Natural killer cell (primary cell): ENCODE data around the gene LCLAT1. TPM values are rescaled to one million over a fixed set of nuclear protein-coding genes. Genes with fewer than 3 reads are reported as not detected.

Experiments
- ATAC-seq, 3 donors: fragments of 150-1000 bp in 2 of 3; fragments of 200-7000 bp in 1 of 3; cut with Tn5 transposase; 1 replicate in 1 of 3; 2 replicates in 2 of 3; pipeline ENCODE4 v1.10.0; 2021; ENCODE audit warnings: mild to moderate bottlenecking in 2 of 3, moderate library complexity in 2 of 3
- DNase-seq, 2 donors: peaks; one replicate each; pipeline versions ENCODE4 v3.0.0 to v3.0.0-alpha.2; 2013 to 2021; ENCODE audit warnings: mixed read lengths in 1 of 2
- H3K27ac ChIP-seq: one replicate; pipeline ENCODE4 v1.5.1; 2013; ENCODE audit warnings: mild to moderate bottlenecking, low read length
- H3K27me3 ChIP-seq: one replicate; pipeline ENCODE4 v1.6.1; 2013; ENCODE audit warnings: low read length; ENCODE audit not compliant: control insufficient read depth, insufficient read depth
- H3K36me3 ChIP-seq: one replicate; pipeline ENCODE4 v1.6.1; 2013; ENCODE audit warnings: low read length; ENCODE audit not compliant: control insufficient read depth, insufficient read depth
- H3K4me1 ChIP-seq: one replicate; pipeline ENCODE4 v1.6.1; 2013; ENCODE audit warnings: low read length; ENCODE audit not compliant: control insufficient read depth, insufficient read depth
- H3K4me3 ChIP-seq: one replicate; pipeline ENCODE4 v1.5.1; 2013; ENCODE audit warnings: low read length
- H3K9me3 ChIP-seq: one replicate; pipeline ENCODE4 v1.6.1; 2013; ENCODE audit warnings: low read length; ENCODE audit not compliant: control insufficient read depth, insufficient read depth
- H3K27ac Mint-ChIP-seq, 2 donors: one replicate each; pipeline ENCODE4 v1.8.0; 2022; ENCODE audit warnings: mild to moderate bottlenecking in 2 of 2, mixed read lengths in 2 of 2, moderate library complexity in 1 of 2
- H3K27me3 Mint-ChIP-seq, 2 donors: one replicate each; pipeline ENCODE4 v1.8.0; 2022; ENCODE audit warnings: low read depth in 2 of 2, mixed read lengths in 2 of 2
- H3K36me3 Mint-ChIP-seq: one replicate; pipeline ENCODE4 v1.8.0; 2022; ENCODE audit warnings: mixed read lengths
- H3K4me1 Mint-ChIP-seq, 2 donors: one replicate each; pipeline ENCODE4 v1.8.0; 2022; ENCODE audit warnings: mixed read lengths in 2 of 2
- H3K4me3 Mint-ChIP-seq: one replicate; pipeline ENCODE4 v1.8.0; 2022; ENCODE audit warnings: mild to moderate bottlenecking, moderate library complexity, mixed read lengths
- H3K9me3 Mint-ChIP-seq, 2 donors: one replicate each; pipeline ENCODE4 v1.8.0; 2022; ENCODE audit warnings: mixed read lengths in 2 of 2
- WGBS: methylation state at CpG from one replicate; pipeline ENCODE4 v1.1.7; 2013; ENCODE audit warnings: missing lambda C conversion rate; ENCODE audit not compliant: insufficient coverage; 5-methylcytosine and 5-hydroxymethylcytosine counted together
- intact Hi-C: fragments of 100-400 bp; cut with micrococcal nuclease; formaldehyde crosslinking; loops from one replicate; pipeline ENCODE4 v1.14.2; 2022
- total RNA-seq, 4 donors: library from RNA; stranded (reverse); fragments of 120-200 nt in 1 of 4; gene quantifications; one replicate each; pipeline versions ENCODE4 v1.2.3 to v1.2.4, GENCODE V29; 2013 to 2022
- TF ChIP-seq, protein P1 (sequence below): fragments of 200-600 bp; IDR thresholded peaks from one replicate; pipeline ENCODE4 v1.8.0; 2022; ENCODE audit warnings: antibody characterized with exemption

LCLAT1 gene
- total RNA-seq, 3 donors from 2014 or later (not counting 1 experiment from before 2014, with no cell fraction given) = 13.0 to 16.2 (median 14.2) TPM

DNA sequence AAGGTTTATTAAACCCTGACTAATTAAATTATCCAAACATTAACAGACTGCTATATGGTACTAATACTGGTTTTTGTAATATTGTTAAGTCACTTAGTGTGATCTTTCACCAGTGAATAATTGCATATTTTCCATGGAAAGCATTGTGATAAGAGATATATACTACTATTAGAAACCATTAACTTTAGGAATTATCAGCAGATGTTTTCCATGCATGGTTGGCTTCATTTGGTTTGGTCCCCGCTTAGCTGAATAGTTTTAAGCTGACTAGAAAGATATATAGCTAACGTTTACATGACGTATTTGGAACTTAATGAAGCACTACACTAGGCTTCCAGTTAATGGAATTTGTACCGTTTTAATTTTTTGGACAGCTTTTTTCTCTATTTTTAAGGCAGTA lies 37.9 kb downstream of the LCLAT1 start:
- ATAC-seq (no peak), DNase-seq (no peak)
- H3K36me3 ChIP-seq = no peaks in the 10 kb centered on the region
- Mint-ChIP-seq H3K9me3 (no peaks in the 10 kb centered on the region), H3K36me3 (no peaks in the 10 kb centered on the region), H3K4me3 (no peak overlapping the region), H3K27ac (no peak overlapping the region), H3K4me1 (peaks cover 7 to 34% of the 10 kb centered on the region in 2 donors), H3K27me3 (no peaks in the 10 kb centered on the region)
- H3K9me3 ChIP-seq = no peaks in the 10 kb centered on the region
- TF ChIP-seq, protein P1, sequence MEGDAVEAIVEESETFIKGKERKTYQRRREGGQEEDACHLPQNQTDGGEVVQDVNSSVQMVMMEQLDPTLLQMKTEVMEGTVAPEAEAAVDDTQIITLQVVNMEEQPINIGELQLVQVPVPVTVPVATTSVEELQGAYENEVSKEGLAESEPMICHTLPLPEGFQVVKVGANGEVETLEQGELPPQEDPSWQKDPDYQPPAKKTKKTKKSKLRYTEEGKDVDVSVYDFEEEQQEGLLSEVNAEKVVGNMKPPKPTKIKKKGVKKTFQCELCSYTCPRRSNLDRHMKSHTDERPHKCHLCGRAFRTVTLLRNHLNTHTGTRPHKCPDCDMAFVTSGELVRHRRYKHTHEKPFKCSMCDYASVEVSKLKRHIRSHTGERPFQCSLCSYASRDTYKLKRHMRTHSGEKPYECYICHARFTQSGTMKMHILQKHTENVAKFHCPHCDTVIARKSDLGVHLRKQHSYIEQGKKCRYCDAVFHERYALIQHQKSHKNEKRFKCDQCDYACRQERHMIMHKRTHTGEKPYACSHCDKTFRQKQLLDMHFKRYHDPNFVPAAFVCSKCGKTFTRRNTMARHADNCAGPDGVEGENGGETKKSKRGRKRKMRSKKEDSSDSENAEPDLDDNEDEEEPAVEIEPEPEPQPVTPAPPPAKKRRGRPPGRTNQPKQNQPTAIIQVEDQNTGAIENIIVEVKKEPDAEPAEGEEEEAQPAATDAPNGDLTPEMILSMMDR = no peak
- intact Hi-C loops = no loop called here
- H3K27ac ChIP-seq = no peak overlapping the region
- 88% methylated on average over 4 of the region's 4 CpGs for WGBS
- no peaks in the 10 kb centered on the region for H3K27me3 ChIP-seq
- H3K4me3 ChIP-seq = no peak overlapping the region
- no peaks in the 10 kb centered on the region for H3K4me1 ChIP-seq

DNA sequence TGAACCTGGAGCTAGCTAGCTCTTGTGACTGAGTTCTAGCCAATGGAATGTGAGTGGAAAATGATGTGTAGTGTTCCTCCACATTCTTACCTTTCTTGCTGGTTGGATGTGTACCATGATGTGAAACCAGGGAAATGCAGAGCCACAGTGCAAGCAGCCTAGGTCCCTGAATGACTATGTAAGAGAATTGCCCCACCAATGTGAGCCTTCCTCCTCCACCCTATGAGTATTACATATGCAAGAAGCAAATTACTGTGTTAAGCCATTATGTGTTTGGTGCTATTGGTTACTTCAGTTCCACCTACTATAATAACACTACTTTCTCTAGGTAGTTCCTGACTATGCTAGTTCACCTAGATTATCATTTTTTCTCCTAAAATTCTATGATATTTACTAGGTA lies 39.6 kb downstream of the LCLAT1 start:
- H3K9me3 ChIP-seq = no peaks in the 10 kb centered on the region
- H3K27me3 ChIP-seq = no peaks in the 10 kb centered on the region
- DNase-seq = no peak
- intact Hi-C loops = no loop called here
- TF ChIP-seq, protein P1 = no peak
- no peak overlapping the region for H3K27ac Mint-ChIP-seq
- no peaks in the 10 kb centered on the region for H3K9me3 Mint-ChIP-seq
- no peaks in the 10 kb centered on the region for H3K36me3 Mint-ChIP-seq
- no peaks in the 10 kb centered on the region for H3K4me1 ChIP-seq
- H3K4me1 Mint-ChIP-seq = peaks cover 7 to 23% of the 10 kb centered on the region in 2 donors
- no peaks in the 10 kb centered on the region for H3K36me3 ChIP-seq
- H3K27me3 Mint-ChIP-seq = no peaks in the 10 kb centered on the region
- no peak overlapping the region for H3K4me3 ChIP-seq
- ATAC-seq = no peak
- H3K27ac ChIP-seq = no peak overlapping the region
- H3K4me3 Mint-ChIP-seq = no peak overlapping the region

DNA sequence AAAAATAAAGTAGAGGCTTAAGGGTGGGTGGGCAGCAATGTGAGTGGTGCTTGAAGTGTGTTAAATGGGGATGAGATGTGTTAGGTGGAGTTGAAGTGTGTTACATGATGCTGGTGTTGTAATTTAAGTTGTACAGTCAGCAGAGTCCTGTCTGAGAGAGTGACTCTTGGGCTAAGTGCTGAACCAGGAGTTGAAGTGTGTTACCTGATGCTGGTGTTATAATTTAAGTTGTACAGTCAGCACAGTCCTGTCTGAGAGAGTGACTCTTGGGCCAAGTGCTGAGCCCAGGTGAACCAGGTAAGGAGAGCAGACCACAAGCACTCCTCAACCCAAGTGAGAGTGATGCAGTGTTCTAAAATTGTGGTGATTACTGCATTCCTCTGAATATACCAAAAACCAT lies 40.6 kb downstream of the LCLAT1 start:
- H3K27me3 Mint-ChIP-seq = no peaks in the 10 kb centered on the region
- no peaks in the 10 kb centered on the region for H3K36me3 ChIP-seq
- no peaks in the 10 kb centered on the region for H3K9me3 Mint-ChIP-seq
- H3K4me3 ChIP-seq = no peak overlapping the region
- ATAC-seq (no peak), DNase-seq (no peak)
- peak overlapping the region in 1 of 2 donors; percentile 16 for H3K27ac Mint-ChIP-seq
- H3K4me1 ChIP-seq = no peaks in the 10 kb centered on the region
- H3K4me3 Mint-ChIP-seq = no peak overlapping the region
- peaks cover 7 to 28% of the 10 kb centered on the region in 2 donors for H3K4me1 Mint-ChIP-seq
- H3K9me3 ChIP-seq = no peaks in the 10 kb centered on the region
- TF ChIP-seq, protein P1 = no peak
- no peaks in the 10 kb centered on the region for H3K27me3 ChIP-seq
- no peaks in the 10 kb centered on the region for H3K36me3 Mint-ChIP-seq
- H3K27ac ChIP-seq = no peak overlapping the region
- intact Hi-C loops = no loop called here

DNA sequence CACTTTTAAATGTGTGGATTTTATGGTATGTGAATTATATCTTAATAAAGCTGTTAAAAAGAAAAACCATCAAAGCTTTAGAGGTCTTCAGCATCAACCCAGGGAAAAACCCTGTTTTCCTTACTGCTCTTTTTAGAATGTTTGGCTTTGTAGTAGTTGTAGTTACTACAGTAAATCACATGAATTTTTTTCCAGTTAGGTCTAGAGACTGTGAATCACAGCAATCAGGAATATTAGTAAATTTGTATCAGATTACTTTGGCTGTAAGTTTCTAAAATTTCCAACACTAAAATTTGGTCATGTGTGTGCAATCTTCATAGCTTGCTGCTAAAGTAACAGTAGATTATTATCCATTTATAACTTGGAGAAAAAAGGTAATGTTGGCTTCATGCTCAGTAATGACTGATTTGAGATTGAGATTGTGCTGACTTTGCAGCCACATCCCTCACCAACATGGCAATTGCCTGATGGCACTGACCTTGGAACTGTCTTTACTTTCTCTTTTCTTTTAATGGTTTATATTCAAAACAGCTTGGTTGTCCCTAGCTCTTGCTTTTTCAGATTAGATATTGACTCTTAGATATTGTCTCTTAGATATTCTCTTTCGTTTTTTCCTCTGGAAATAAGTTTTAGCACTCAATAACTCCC lies 41.1 kb downstream of the LCLAT1 start:
- intact Hi-C loops = no loop called here
- ATAC-seq = peak in 1 of 3 donors; percentile 52
- Mint-ChIP-seq H3K27me3 (no peaks in the 10 kb centered on the region), H3K36me3 (no peaks in the 10 kb centered on the region), H3K4me3 (no peak overlapping the region), H3K27ac (peak overlapping the region in 1 of 2 donors; percentile 60), H3K9me3 (no peaks in the 10 kb centered on the region), H3K4me1 (peaks cover 7 to 28% of the 10 kb centered on the region in 2 donors)
- H3K4me1 ChIP-seq = no peaks in the 10 kb centered on the region
- no peak overlapping the region for H3K4me3 ChIP-seq
- H3K36me3 ChIP-seq = no peaks in the 10 kb centered on the region
- no peaks in the 10 kb centered on the region for H3K27me3 ChIP-seq
- H3K27ac ChIP-seq = no peak overlapping the region
- TF ChIP-seq, protein P1 = no peak
- no peaks in the 10 kb centered on the region for H3K9me3 ChIP-seq
- WGBS = 100% methylated on average over 1 of the region's 1 CpG
- DNase-seq = no peak
